AG04450 (cell line): ENCODE measurements around the gene MT1A. TPM values are rescaled to one million over a fixed set of nuclear protein-coding genes. Genes with fewer than 3 reads are reported as not detected.

ENCODE experiments used
- CTCF ChIA-PET: fragments of 300-600, 350-600 bp; formaldehyde crosslinking; extraction: SDS; loops from one replicate; lab custom pipeline; 2022; ENCODE audit warnings: antibody characterized with exemption, inconsistent platforms; lab: Charles Lee
- POLR2A ChIA-PET: fragments of 350-600 bp; formaldehyde crosslinking; extraction: SDS; loops from one replicate; lab custom pipeline; 2021; ENCODE audit warnings: antibody characterized with exemption, inconsistent platforms; lab: Yijun Ruan, JAX
- DNase-seq: peaks from one replicate; pipeline ENCODE4 v3.0.0-alpha.2; 2011; ENCODE audit warnings: low read depth, low spot score
- H3K27ac ChIP-seq: one replicate; pipeline ENCODE4 v1.5.1; 2012; ENCODE audit warnings: low read depth, low read length, control low read depth
- H3K27me3 ChIP-seq: one replicate; pipeline ENCODE4 v1.6.0; 2012; ENCODE audit warnings: low read length; ENCODE audit not compliant: control insufficient read depth, insufficient read depth
- H3K4me3 ChIP-seq: 2 replicates; pipeline ENCODE4 v1.5.1; 2011; ENCODE audit warnings: mild to moderate bottlenecking, low read depth, low read length, control low read depth
- H3K9me3 ChIP-seq: 2 replicates; pipeline ENCODE4 v1.5.1; 2012; ENCODE audit warnings: low read length; ENCODE audit not compliant: control insufficient read depth, insufficient read depth
- CTCF ChIP-seq: IDR thresholded peaks from 2 replicates; pipeline ENCODE4 v1.5.1; 2011; ENCODE audit warnings: low read depth, low read length, control low read depth, inconsistent platforms
- polyA plus RNA-seq: library from polyadenylated mRNA; depleted of rRNA; stranded (reverse); fragments of >200 nt; gene quantifications from 2 replicates; pipeline ENCODE4 v1.2.3, GENCODE V29; 2011

The MT1A gene
- polyA plus RNA-seq, 1 experiment = 0.66 TPM

GRCh38 chr16:56653218-56653617 is 14.8 kb downstream of the MT1A start:
- no peak for DNase-seq
- ChIA-PET CTCF (no interaction called here), POLR2A (no interaction called here)
- H3K9me3 ChIP-seq = no peaks in the 10 kb centered on the region; the same call in 1 of the 2 replicates
- H3K4me3 ChIP-seq = no peak overlapping the region
- peaks cover 59% of the 10 kb centered on the region for H3K27me3 ChIP-seq
- no peak overlapping the region for H3K27ac ChIP-seq
- no peak for TF ChIP-seq CTCF

- Histone ChIP-seq H3K27me3 (peaks cover 59% of the 10 kb centered on the region), H3K4me3 (peak within 1 kb of the TSS; percentile 47), H3K27ac (no peak within 1 kb of the TSS), H3K9me3 (no peaks in the 10 kb centered on the region; the same call in 1 of the 2 replicates)
- no peak for DNase-seq
- ChIA-PET POLR2A (interaction anchor here (1.0 kb wide), 1 partner anchor 32 kb away, joined by 3 read pairs; the partner anchor contains the start of gene MT1E), CTCF (no interaction called here)
- TF ChIP-seq CTCF = no peak
These were observed 19.3 kb downstream of the MT1A start, which contains the start of gene MT1F for GRCh38 chr16:56657555-56658326. Gene MT1F, plus strand, starts transcription at chr16:56657959. Its CDS starts 100 bp downstream, at chr16:56658059.

GRCh38 chr16:56658327-56658875 is 19.9 kb downstream of the MT1A start:
- CTCF ChIA-PET = no interaction called here
- peak overlapping the region; percentile 47 for H3K4me3 ChIP-seq

GRCh38 chr16:56662357-56663354 is 24.2 kb downstream of the MT1A start:
- DNase-seq = no peak
- ChIA-PET CTCF (no interaction called here), POLR2A (no interaction called here)
- H3K9me3 ChIP-seq = no peaks in the 10 kb centered on the region; the same call in 1 of the 2 replicates
- no peak for TF ChIP-seq CTCF
- no peak overlapping the region for H3K4me3 ChIP-seq
- no peak overlapping the region for H3K27ac ChIP-seq
- peaks cover 79% of the 10 kb centered on the region for H3K27me3 ChIP-seq

More at GRCh38 chr16:56658327-56658875, 19.9 kb downstream of the MT1A start:
- Histone ChIP-seq H3K27me3 (peaks cover 62% of the 10 kb centered on the region), H3K27ac (no peak overlapping the region), H3K9me3 (no peaks in the 10 kb centered on the region; the same call in 1 of the 2 replicates)
- DNase-seq = no peak
- POLR2A ChIA-PET = interaction anchor here (1.0 kb wide), 1 partner anchor 33 kb away, joined by 3 read pairs; the partner anchor contains the start of gene MT1E
- TF ChIP-seq CTCF = no peak
